Common myeloid progenitor, CD34-positive (primary cell): ENCODE results near the gene FAM89B.
"Not testable (repeated sequence)": the region's sequence is repeated elsewhere in the genome, so short reads cannot be mapped to it uniquely, and the experiment has no call there.

Source experiments
- CTCF ChIA-PET: fragments of 350-600 bp; sonication (Branson Sonifier 250); formaldehyde crosslinking; loops from one replicate; lab custom pipeline; 2021; ENCODE audit warnings: antibody characterized with exemption; lab: Charles Lee
- POLR2A ChIA-PET: fragments of 350-600 bp; sonication (Branson Sonifier 250); formaldehyde crosslinking; loops from one replicate; lab custom pipeline; 2021; ENCODE audit warnings: antibody characterized with exemption; lab: Charles Lee
- DNase-seq, 3 donors: peaks; one replicate each; pipeline versions ENCODE4 v3.0.0 to v3.0.0-alpha.2; 2013
- H3K27ac ChIP-seq, 2 experiments: 1 replicate in 1 of 2; 2 replicates in 1 of 2; pipeline ENCODE4 v1.7.0; 2013; ENCODE audit warnings: inconsistent platforms in 2 of 2, low read length in 2 of 2, mild to moderate bottlenecking in 2 of 2, low read depth in 1 of 2, moderate library complexity in 1 of 2; ENCODE audit not compliant: severe bottlenecking in 2 of 2, insufficient read depth in 1 of 2, poor library complexity in 1 of 2
- H3K27me3 ChIP-seq, 5 experiments: replicated peaks in 2 of 5; 1 replicate in 3 of 5; 2 replicates in 2 of 5; pipeline versions ENCODE4 v1.6.1 to v1.7.0; 2013; ENCODE audit warnings: low read length in 4 of 5, mild to moderate bottlenecking in 2 of 5, moderate library complexity in 2 of 5, inconsistent platforms in 1 of 5; ENCODE audit not compliant: insufficient read depth in 5 of 5, control insufficient read depth in 4 of 5
- H3K36me3 ChIP-seq, 4 experiments: 1 replicate in 2 of 4; 2 replicates in 2 of 4; pipeline versions ENCODE4 v1.6.1 to v1.7.0; 2013; ENCODE audit warnings: low read length in 3 of 4, control low read depth in 1 of 4, mild to moderate bottlenecking in 1 of 4; ENCODE audit not compliant: control insufficient read depth in 4 of 4, insufficient read depth in 4 of 4
- H3K4me1 ChIP-seq, 4 experiments: 1 replicate in 3 of 4; 2 replicates in 1 of 4; pipeline versions ENCODE4 v1.6.1 to v1.7.1; 2013; ENCODE audit warnings: low read length in 3 of 4, mild to moderate bottlenecking in 3 of 4, control low read depth in 1 of 4, inconsistent platforms in 1 of 4, moderate library complexity in 1 of 4; ENCODE audit not compliant: control insufficient read depth in 4 of 4, insufficient read depth in 4 of 4; ENCODE audit errors: control extremely low read depth in 1 of 4
- H3K4me3 ChIP-seq, 7 experiments: 1 replicate in 4 of 7; 2 replicates in 3 of 7; pipeline versions ENCODE4 v1.5.1 to v1.7.0; 2013; ENCODE audit warnings: mild to moderate bottlenecking in 7 of 7, low read length in 6 of 7, moderate library complexity in 6 of 7, inconsistent platforms in 2 of 7, low read depth in 2 of 7, control low read depth in 1 of 7; ENCODE audit not compliant: insufficient read depth in 4 of 7, control insufficient read depth in 1 of 7; ENCODE audit errors: extremely low read depth in 1 of 7
- H3K9me3 ChIP-seq, 5 experiments: 1 replicate in 4 of 5; 2 replicates in 1 of 5; pipeline versions ENCODE4 v1.6.1 to v1.7.1; 2013; ENCODE audit warnings: low read length in 4 of 5, mild to moderate bottlenecking in 2 of 5, inconsistent platforms in 1 of 5, low read depth in 1 of 5, moderate library complexity in 1 of 5; ENCODE audit not compliant: control insufficient read depth in 4 of 5, insufficient read depth in 2 of 5; ENCODE audit errors: control extremely low read depth in 1 of 5
- WGBS: methylation state at CpG from one replicate; pipeline ENCODE4 v1.1.5; 2013; ENCODE audit not compliant: insufficient coverage; 5-methylcytosine and 5-hydroxymethylcytosine counted together

FAM89B gene

GRCh38 chr11:65560555-65561418 lies 11.6 kb upstream of the FAM89B start:
- peak in 1 of 3 donors; percentile 24 for DNase-seq
- Histone ChIP-seq H3K9me3 (no peaks in the 10 kb centered on the region), H3K27ac (no peak overlapping the region), H3K4me1 (peaks cover 0 to 50% (median 42%) of the 10 kb centered on the region in 4 experiments), H3K4me3 (no peak overlapping the region), H3K36me3 (no peaks in the 10 kb centered on the region), H3K27me3 (no peaks in the 10 kb centered on the region)
- ChIA-PET POLR2A (no interaction called here), CTCF (interaction anchor here (0.7 to 16.1 kb wide), 8 partner anchors 9 to 33 kb away, joined by 3 to 239 read pairs (median 6); partner anchors contain the start of genes FAM89B and ZNRD2)
- WGBS, result 65% methylated on average over 13 of the region's 15 CpGs

DNA sequence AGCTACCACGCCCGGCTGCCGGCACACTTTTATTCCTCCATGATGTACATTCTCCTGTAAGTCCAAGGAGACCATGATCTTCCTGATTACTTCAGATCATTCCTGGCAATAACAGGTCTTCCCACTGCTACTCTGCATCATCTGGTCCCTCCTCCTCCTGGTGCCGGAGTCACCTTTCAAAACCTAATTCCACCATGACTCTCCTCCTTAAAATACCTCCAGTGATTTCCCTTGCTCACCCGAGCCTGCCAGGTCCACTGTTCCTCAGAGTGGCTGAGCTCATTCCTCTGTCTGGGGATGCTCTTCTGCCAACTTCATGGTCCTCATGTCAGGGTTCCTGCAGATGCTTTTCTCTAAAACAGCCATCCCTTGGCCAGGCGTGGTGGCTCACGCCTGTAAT lies 10.3 kb upstream of the FAM89B start:
- H3K9me3 ChIP-seq, result no peaks in the 10 kb centered on the region
- no peak overlapping the region for H3K4me3 ChIP-seq
- H3K27me3 ChIP-seq, result no peaks in the 10 kb centered on the region
- ChIA-PET POLR2A (no interaction called here), CTCF (interaction anchor here (1.1 to 16.1 kb wide), 5 partner anchors 10 to 31 kb away, joined by 3 to 239 read pairs (median 5); partner anchors contain the start of gene FAM89B)
- DNase-seq, result no peak
- H3K36me3 ChIP-seq, result peaks cover 0 to 3% (median 0%) of the 10 kb centered on the region in 4 experiments
- H3K4me1 ChIP-seq, result peaks cover 0 to 45% (median 37%) of the 10 kb centered on the region in 4 experiments
- 99% methylated on average over 5 of the region's 7 CpGs for WGBS
- no peak overlapping the region for H3K27ac ChIP-seq

DNA sequence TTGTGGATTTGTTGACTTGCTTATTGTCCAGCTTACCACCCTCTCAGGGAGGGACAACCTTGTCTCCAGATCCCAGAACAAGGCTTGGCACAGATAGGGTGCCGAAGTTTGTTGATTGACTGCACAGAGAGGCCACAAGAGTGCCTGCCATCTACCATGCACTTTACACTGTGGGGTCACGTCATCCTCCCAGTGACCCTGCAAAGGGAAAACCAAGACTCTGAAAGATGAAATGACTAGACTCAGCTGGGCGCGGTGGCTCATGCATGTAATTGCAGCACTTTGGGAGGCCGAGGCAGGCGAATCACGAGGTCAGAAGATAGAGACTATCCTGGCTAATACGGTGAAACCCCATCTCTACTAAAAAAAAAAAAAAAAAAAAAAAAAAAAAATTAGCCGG lies 9.6 kb upstream of the FAM89B start:
- ChIA-PET POLR2A (no interaction called here), CTCF (interaction anchor here (1.3 to 16.1 kb wide), 4 partner anchors 10 to 25 kb away, joined by 4 to 239 read pairs (median 13); partner anchors contain the start of gene FAM89B)
- WGBS, result 100% methylated on average over 2 of the region's 9 CpGs
- H3K36me3 ChIP-seq, result peaks cover 0 to 4% (median 0%) of the 10 kb centered on the region in 4 experiments
- peak in 1 of 3 donors; percentile 17 for DNase-seq
- no peaks in the 10 kb centered on the region for H3K27me3 ChIP-seq
- no peaks in the 10 kb centered on the region for H3K9me3 ChIP-seq
- no peak overlapping the region for H3K4me3 ChIP-seq
- no peak overlapping the region for H3K27ac ChIP-seq
- peaks cover 0 to 40% (median 32%) of the 10 kb centered on the region in 4 experiments for H3K4me1 ChIP-seq

GRCh38 chr11:65563601-65564000 lies 8.7 kb upstream of the FAM89B start:
- ChIA-PET POLR2A (no interaction called here), CTCF (interaction anchor here (0.8 to 16.1 kb wide), 5 partner anchors 12 to 30 kb away, joined by 3 to 239 read pairs (median 4); no protein-coding TSS in a partner anchor)
- Histone ChIP-seq H3K9me3 (no peaks in the 10 kb centered on the region), H3K27ac (no peak overlapping the region), H3K36me3 (peaks cover 0 to 4% (median 0%) of the 10 kb centered on the region in 4 experiments), H3K4me1 (peaks cover under 1 to 42% (median 32%) of the 10 kb centered on the region in 4 experiments), H3K27me3 (no peaks in the 10 kb centered on the region), H3K4me3 (no peak overlapping the region)
- DNase-seq, result no peak
- WGBS, result 100% methylated on average over 4 of the region's 4 CpGs

DNA sequence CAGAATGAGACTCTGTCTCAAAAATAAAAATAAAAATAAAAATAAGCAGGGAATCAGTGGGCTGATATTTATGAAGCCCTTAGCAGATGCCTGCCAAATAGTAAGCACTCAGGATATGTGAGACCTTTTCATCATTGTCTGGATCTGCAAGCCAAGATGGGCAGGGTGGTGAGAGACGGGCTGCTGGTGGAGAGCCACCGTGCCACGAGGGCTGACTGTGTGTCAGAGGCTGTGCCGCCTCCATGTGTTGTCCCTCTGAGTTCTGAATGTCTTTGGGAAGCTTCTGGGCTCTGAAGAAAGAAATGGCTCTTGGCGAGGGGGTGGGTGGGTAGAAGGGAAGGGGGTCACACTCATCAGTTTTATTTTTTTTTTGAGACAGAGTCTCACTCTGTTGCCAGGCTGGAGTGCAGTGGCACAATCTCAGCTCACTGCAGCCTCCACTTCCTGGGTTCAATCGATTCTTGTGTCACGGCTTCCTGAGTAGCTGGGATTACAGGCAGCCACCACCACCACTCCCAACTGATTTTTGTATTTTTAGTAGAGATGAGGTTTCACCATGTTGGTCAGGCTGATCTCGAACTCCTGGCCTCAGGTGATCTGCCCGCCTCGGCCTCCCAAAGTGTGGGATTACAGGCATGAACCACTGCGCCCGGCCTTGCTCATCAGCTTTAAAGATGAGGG lies 7.3 kb upstream of the FAM89B start:
- H3K36me3 ChIP-seq, DNase-seq, H3K27ac ChIP-seq, POLR2A ChIA-PET, H3K9me3 ChIP-seq, H3K4me3 ChIP-seq, H3K27me3 ChIP-seq: not testable (repeated sequence)
- H3K4me1 ChIP-seq, result peaks cover 9 to 43% (median 34%) of the 10 kb centered on the region in 4 experiments
- 92% methylated on average over 11 of the region's 12 CpGs for WGBS
- CTCF ChIA-PET, result interaction anchor here (0.7 to 16.1 kb wide), 5 partner anchors 8 to 34 kb away, joined by 3 to 239 read pairs (median 10); no protein-coding TSS in a partner anchor

- Histone ChIP-seq H3K27me3 (no peaks in the 10 kb centered on the region), H3K4me3 (no peak overlapping the region), H3K27ac (peak overlapping the region; percentile 33 to 52), H3K9me3 (no peaks in the 10 kb centered on the region), H3K36me3 (peaks cover 0 to 4% (median 0%) of the 10 kb centered on the region in 4 experiments), H3K4me1 (peaks cover 10 to 43% (median 34%) of the 10 kb centered on the region in 4 experiments)
- ChIA-PET POLR2A (interaction anchor here (1.4 kb wide), 1 partner anchor 7 kb away, joined by 4 read pairs; the partner anchor contains the start of gene LTBP3), CTCF (interaction anchor here (1.0 to 16.1 kb wide), 5 partner anchors 9 to 35 kb away, joined by 3 to 239 read pairs (median 10); no protein-coding TSS in a partner anchor)
- WGBS, result 100% methylated on average over 1 of the region's 7 CpGs
- DNase-seq, result peak in 2 of 3 donors; percentile 48 to 54
These were observed 6.5 kb upstream of the FAM89B start for GRCh38 chr11:65565624-65566453.
